A673 (cell line): Measurements from ENCODE around the gene PTGFRN. TPM values are rescaled to one million over a fixed set of nuclear protein-coding genes. Genes with fewer than 3 reads are reported as not detected.

Experiments
- BruUV-seq: library from RNA; stranded (reverse); fragments of 400-500 nt; replicated peaks from 2 replicates; lab custom pipeline; 2021; lab: Mats Ljungman, UMichigan
- CTCF ChIA-PET: fragments of 300-600 bp; sonication (Branson Sonifier 250); formaldehyde crosslinking; loops from one replicate; lab custom pipeline; 2022; ENCODE audit warnings: antibody characterized with exemption; lab: Charles Lee
- POLR2A ChIA-PET: fragments of 300-600 bp; sonication (Branson Sonifier 250); formaldehyde crosslinking; loops from one replicate; lab custom pipeline; 2022; ENCODE audit warnings: antibody characterized with exemption; ENCODE audit not compliant: low non-redundant PET; lab: Charles Lee
- DNase-seq: peaks from one replicate; pipeline ENCODE4 v3.0.0-alpha.2; 2015; ENCODE audit warnings: low spot score
- H3K27ac ChIP-seq: fragments of 200-600 bp; sonication (generic); 2 replicates; pipeline ENCODE4 v1.5.1; 2016; ENCODE audit warnings: mixed run types, low read depth, mild to moderate bottlenecking, mixed read lengths, antibody characterized with exemption, low read length; ENCODE audit not compliant: poor library complexity, severe bottlenecking
- H3K27me3 ChIP-seq: fragments of 200-600 bp; sonication (generic); replicated peaks from 2 replicates; pipeline ENCODE4 v1.6.1; 2017; ENCODE audit warnings: mixed run types, low read depth, mild to moderate bottlenecking, mixed read lengths, antibody characterized with exemption, low read length; ENCODE audit not compliant: insufficient read depth, poor library complexity
- H3K36me3 ChIP-seq: fragments of 200-600 bp; sonication (generic); 2 replicates; pipeline ENCODE4 v1.6.1; 2016; ENCODE audit warnings: mixed run types, mild to moderate bottlenecking, mixed read lengths, antibody characterized with exemption, low read length; ENCODE audit not compliant: insufficient read depth, poor library complexity, severe bottlenecking
- H3K4me1 ChIP-seq: fragments of 200-600 bp; sonication (generic); 2 replicates; pipeline ENCODE4 v1.6.1; 2017; ENCODE audit warnings: mixed run types, mild to moderate bottlenecking, mixed read lengths, antibody characterized with exemption, low read length; ENCODE audit not compliant: insufficient read depth, poor library complexity, severe bottlenecking
- H3K4me3 ChIP-seq: fragments of 200-600 bp; sonication (generic); 2 replicates; pipeline ENCODE4 v1.5.1; 2016; ENCODE audit warnings: low read depth, mixed run types, mild to moderate bottlenecking, mixed read lengths, low read length; ENCODE audit not compliant: poor library complexity, severe bottlenecking
- H3K9me3 ChIP-seq: fragments of 200-600 bp; sonication (generic); 2 replicates; pipeline ENCODE4 v1.6.1; 2016; ENCODE audit warnings: mixed run types, low read depth, mild to moderate bottlenecking, mixed read lengths, antibody characterized with exemption, low read length; ENCODE audit not compliant: poor library complexity, severe bottlenecking
- EZH2 ChIP-seq: fragments of 200-600 bp; sonication (generic); IDR thresholded peaks from 2 replicates; pipeline ENCODE4 v1.6.1; 2017; ENCODE audit warnings: borderline replicate concordance, low read depth, mild to moderate bottlenecking, mixed read lengths, antibody characterized with exemption, low read length; ENCODE audit not compliant: poor library complexity, severe bottlenecking
- intact Hi-C: fragments of 100-400 bp; cut with micrococcal nuclease; formaldehyde crosslinking; loops from one replicate; pipeline ENCODE4 v1.10.0; 2022; ENCODE audit not compliant: unreplicated experiment
- total RNA-seq: library from RNA; stranded (reverse); gene quantifications from 2 replicates; pipeline ENCODE4 v1.2.3, GENCODE V29; 2021
- TF ChIP-seq, protein P1 (sequence below): fragments of 300-800, 200-600 bp; sonication (generic); conservative IDR thresholded peaks from 2 replicates; pipeline ENCODE4 v1.5.1; 2017; ENCODE audit warnings: low read depth, mild to moderate bottlenecking, antibody characterized with exemption, low read length, moderate library complexity, mixed read lengths

The PTGFRN gene
- total RNA-seq, 1 experiment from 2014 or later: 29.5 TPM

DNA sequence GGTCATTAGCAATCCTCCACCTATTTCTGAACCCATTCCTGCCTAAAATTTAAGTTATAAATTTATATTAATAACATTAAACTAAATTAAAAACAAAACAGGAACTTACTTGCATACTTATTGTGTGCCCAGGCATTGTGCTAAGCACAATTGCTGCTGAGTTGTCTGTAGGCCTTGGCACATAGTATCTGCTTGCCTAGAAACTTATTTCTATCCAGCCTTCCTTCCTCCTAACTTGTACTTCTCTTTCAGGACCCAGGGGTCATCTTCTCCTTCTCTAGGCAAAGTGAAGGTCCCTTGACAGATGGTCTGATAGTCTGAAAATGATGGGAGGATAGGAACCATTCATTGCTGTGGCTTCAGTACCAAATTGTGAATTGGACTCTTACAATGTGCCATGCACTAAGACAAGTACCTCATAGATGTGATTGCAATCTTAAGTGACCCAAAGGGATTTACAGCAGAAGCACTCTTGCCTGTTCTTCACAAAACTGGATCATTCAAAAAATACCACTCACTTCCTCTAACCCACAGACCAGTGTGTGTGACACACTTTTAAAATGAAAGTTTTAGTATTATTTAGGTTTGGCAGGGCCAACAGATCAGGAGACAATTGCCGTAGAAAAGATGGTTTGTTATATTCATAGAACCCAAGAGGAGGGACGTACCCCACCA, 81.6 kb downstream of the PTGFRN start:
- CTCF ChIA-PET: no interaction called here

DNA sequence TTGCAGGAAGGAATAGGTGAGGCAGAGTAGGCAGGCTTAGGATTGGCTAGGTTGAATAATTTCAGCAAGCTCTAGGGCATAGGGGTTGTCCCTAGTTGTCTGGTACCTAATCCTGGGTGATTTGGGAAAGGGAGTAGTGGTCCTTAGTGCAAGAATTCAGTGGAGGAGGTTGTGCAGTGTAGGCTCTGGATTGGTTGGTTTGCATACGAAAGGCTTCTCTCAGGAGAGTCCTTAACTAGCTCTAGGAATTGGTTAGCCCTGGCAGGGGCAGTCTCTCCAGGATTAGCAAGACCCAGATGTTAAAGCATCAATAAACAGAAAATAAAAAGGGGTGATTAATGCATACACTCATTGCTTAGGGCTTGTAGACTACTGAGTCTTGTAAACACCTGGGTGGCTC, 82.2 kb downstream of the PTGFRN start:
- Histone ChIP-seq H3K27ac (no peak overlapping the region), H3K36me3 (no peaks in the 10 kb centered on the region), H3K9me3 (no peaks in the 10 kb centered on the region), H3K4me1 (no peaks in the 10 kb centered on the region), H3K27me3 (no peaks in the 10 kb centered on the region), H3K4me3 (no peak overlapping the region)
- DNase-seq: no peak
- TF ChIP-seq EZH2: no peak
- TF ChIP-seq, protein P1, sequence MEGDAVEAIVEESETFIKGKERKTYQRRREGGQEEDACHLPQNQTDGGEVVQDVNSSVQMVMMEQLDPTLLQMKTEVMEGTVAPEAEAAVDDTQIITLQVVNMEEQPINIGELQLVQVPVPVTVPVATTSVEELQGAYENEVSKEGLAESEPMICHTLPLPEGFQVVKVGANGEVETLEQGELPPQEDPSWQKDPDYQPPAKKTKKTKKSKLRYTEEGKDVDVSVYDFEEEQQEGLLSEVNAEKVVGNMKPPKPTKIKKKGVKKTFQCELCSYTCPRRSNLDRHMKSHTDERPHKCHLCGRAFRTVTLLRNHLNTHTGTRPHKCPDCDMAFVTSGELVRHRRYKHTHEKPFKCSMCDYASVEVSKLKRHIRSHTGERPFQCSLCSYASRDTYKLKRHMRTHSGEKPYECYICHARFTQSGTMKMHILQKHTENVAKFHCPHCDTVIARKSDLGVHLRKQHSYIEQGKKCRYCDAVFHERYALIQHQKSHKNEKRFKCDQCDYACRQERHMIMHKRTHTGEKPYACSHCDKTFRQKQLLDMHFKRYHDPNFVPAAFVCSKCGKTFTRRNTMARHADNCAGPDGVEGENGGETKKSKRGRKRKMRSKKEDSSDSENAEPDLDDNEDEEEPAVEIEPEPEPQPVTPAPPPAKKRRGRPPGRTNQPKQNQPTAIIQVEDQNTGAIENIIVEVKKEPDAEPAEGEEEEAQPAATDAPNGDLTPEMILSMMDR: no peak
- intact Hi-C loops: no loop called here
- BruUV-seq: no TSS peak
- ChIA-PET POLR2A (no interaction called here), CTCF (no interaction called here)

More for the DNA sequence above, 81.6 kb downstream of the PTGFRN start:
- H3K27ac ChIP-seq: no peak overlapping the region
- H3K4me1 ChIP-seq: no peaks in the 10 kb centered on the region
- intact Hi-C loops: no loop called here
- no peak for DNase-seq
- TF ChIP-seq, protein P1: no peak
- TF ChIP-seq EZH2: no peak
- BruUV-seq: no TSS peak
- POLR2A ChIA-PET: no interaction called here
- no peak overlapping the region for H3K4me3 ChIP-seq
- H3K9me3 ChIP-seq: no peaks in the 10 kb centered on the region
- H3K27me3 ChIP-seq: no peaks in the 10 kb centered on the region
- H3K36me3 ChIP-seq: no peaks in the 10 kb centered on the region

DNA sequence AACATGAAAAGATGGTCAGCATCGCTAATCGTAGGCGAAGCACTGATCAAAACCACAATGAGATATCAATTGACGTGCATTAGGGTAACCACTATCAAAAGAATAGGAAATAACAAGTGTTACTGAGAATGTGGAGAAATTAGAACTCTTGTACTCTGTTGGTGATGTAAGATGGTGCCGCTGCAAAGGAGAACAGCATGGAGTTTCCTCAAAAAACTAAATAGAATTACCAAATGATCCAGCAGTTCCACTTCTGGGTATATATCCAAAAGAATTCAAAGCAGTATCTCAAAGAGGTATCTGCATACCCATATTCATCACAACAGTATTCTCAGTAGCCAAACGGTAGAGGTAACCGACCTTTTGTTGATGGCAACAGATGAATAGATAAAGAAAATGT, 83.6 kb downstream of the PTGFRN start:
- no peaks in the 10 kb centered on the region for H3K4me1 ChIP-seq
- H3K36me3 ChIP-seq: no peaks in the 10 kb centered on the region
- intact Hi-C loops: no loop called here
- no TSS peak for BruUV-seq
- TF ChIP-seq EZH2: no peak
- TF ChIP-seq, protein P1: no peak
- H3K27ac ChIP-seq: no peak overlapping the region
- CTCF ChIA-PET: no interaction called here
- H3K27me3 ChIP-seq: no peaks in the 10 kb centered on the region
- DNase-seq: no peak
- H3K4me3 ChIP-seq: no peak overlapping the region
- H3K9me3 ChIP-seq: no peaks in the 10 kb centered on the region
- POLR2A ChIA-PET: no interaction called here
